ENCODE data around the gene IRX2. TPM values are rescaled to one million over a fixed set of nuclear protein-coding genes. Genes with fewer than 3 reads are reported as not detected.

The IRX2 gene
- total and polyA plus RNA-seq, 10 of the 15 experiments (the other 5 are each of a cell fraction or from before 2014, with no cell fraction given) = not detected

GRCh38 chr5:2708132-2708531 lies 43.3 kb downstream of the IRX2 start:
- POLR2A ChIA-PET = no interaction called here
- no peak for DNase-seq (ENCODE audit: low read depth, low spot score)
- in situ Hi-C loops (cut with MboI) (no loop called here), intact Hi-C loops (cut with micrococcal nuclease; ENCODE audit: unreplicated experiment) (no loop called here)
- Histone ChIP-seq H3K36me3 (ENCODE audit: control insufficient read depth in 2 of 2, insufficient read depth in 2 of 2, low read length in 1 of 2) (no peaks in the 10 kb centered on the region), H3K27ac (ENCODE audit: control insufficient read depth, insufficient read depth) (no peak overlapping the region), H2AFZ (ENCODE audit: control insufficient read depth, low read depth, low read length) (no peak overlapping the region), H3K4me1 (ENCODE audit: control insufficient read depth, insufficient read depth, low read length) (no peaks in the 10 kb centered on the region), H3K4me2 (ENCODE audit: control insufficient read depth, insufficient read depth) (no peak overlapping the region), H3K79me2 (ENCODE audit: control insufficient read depth, insufficient read depth, low read length) (no peaks in the 10 kb centered on the region), H3K4me3 (no peak overlapping the region), H3K9ac (ENCODE audit: control insufficient read depth, insufficient read depth, low read length) (no peak overlapping the region), H4K20me1 (ENCODE audit: control insufficient read depth, insufficient read depth) (no peaks in the 10 kb centered on the region), H3K9me3 (replicated peaks; ENCODE audit: control insufficient read depth, insufficient read depth, low read length) (no peaks in the 10 kb centered on the region; the same call in 2 of the 3 replicates), H3K27me3 (replicated peaks in 1 of 2; ENCODE audit: control insufficient read depth in 2 of 2, insufficient read depth in 2 of 2, low read length in 1 of 2) (no peaks in the 10 kb centered on the region)
- ATAC-seq = no peak
- BruUV-seq (replicated peaks) = no TSS peak
- WGBS (ENCODE audit: insufficient coverage, insufficient replicate concordance, low lambda C conversion rate, missing lambda C conversion rate) = 51% methylated on average over 14 of the region's 15 CpGs
- FAIRE-seq = no peak
- CTCF ChIA-PET = no interaction called here
- RAD21 ChIA-PET (ENCODE audit: unreplicated experiment) = no interaction called here
- SMC1A ChIA-PET (ENCODE audit: uncharacterized antibody, unreplicated experiment) = no interaction called here
- TF ChIP-seq HDAC6 (IDR thresholded peaks at IDR 0.05; ENCODE audit: unreplicated experiment) (no peak), BCL11A (IDR thresholded peaks at IDR 0.05; ENCODE audit: low read depth, low read length) (no peak), TARDBP (IDR thresholded peaks at IDR 0.05; ENCODE audit: borderline replicate concordance) (no peak), JUND (IDR thresholded peaks at IDR 0.05; ENCODE audit: low read depth, low read length) (no peak), MEF2B (IDR thresholded peaks at IDR 0.05; ENCODE audit: partially characterized antibody, poor library complexity, severe bottlenecking) (no peak), NR2C1 (IDR thresholded peaks at IDR 0.05) (no peak)

- ChIA-PET RAD21 (ENCODE audit: unreplicated experiment) (no interaction called here), SMC1A (ENCODE audit: uncharacterized antibody, unreplicated experiment) (no interaction called here), POLR2A (no interaction called here), CTCF (no interaction called here)
- intact Hi-C loops (cut with micrococcal nuclease; ENCODE audit: unreplicated experiment) = no loop called here
- no peaks in the 10 kb centered on the region for H3K79me2 ChIP-seq (ENCODE audit: control insufficient read depth, insufficient read depth, low read length)
- ATAC-seq = no peak
- no peak overlapping the region for H2AFZ ChIP-seq (ENCODE audit: control insufficient read depth, low read depth, low read length)
- no peak for FAIRE-seq
- H3K9ac ChIP-seq (ENCODE audit: control insufficient read depth, insufficient read depth, low read length) = no peak overlapping the region
- no peak overlapping the region for H3K27ac ChIP-seq (ENCODE audit: control insufficient read depth, insufficient read depth)
- BruUV-seq (replicated peaks) = no TSS peak
- no peaks in the 10 kb centered on the region for H3K27me3 ChIP-seq (replicated peaks in 1 of 2; ENCODE audit: control insufficient read depth in 2 of 2, insufficient read depth in 2 of 2, low read length in 1 of 2)
- 41% methylated on average over 10 of the region's 10 CpGs for WGBS (ENCODE audit: insufficient coverage, insufficient replicate concordance, low lambda C conversion rate, missing lambda C conversion rate)
- no peak for DNase-seq (ENCODE audit: low read depth, low spot score)
- H3K4me2 ChIP-seq (ENCODE audit: control insufficient read depth, insufficient read depth) = no peak overlapping the region
- H3K4me3 ChIP-seq = no peak overlapping the region
- H4K20me1 ChIP-seq (ENCODE audit: control insufficient read depth, insufficient read depth) = no peaks in the 10 kb centered on the region
- no peaks in the 10 kb centered on the region for H3K4me1 ChIP-seq (ENCODE audit: control insufficient read depth, insufficient read depth, low read length)
- in situ Hi-C loops (cut with MboI) = no loop called here
- H3K9me3 ChIP-seq (replicated peaks; ENCODE audit: control insufficient read depth, insufficient read depth, low read length) = no peaks in the 10 kb centered on the region; the same call in 2 of the 3 replicates
- H3K36me3 ChIP-seq (ENCODE audit: control insufficient read depth in 2 of 2, insufficient read depth in 2 of 2, low read length in 1 of 2) = no peaks in the 10 kb centered on the region
- no peak for TF ChIP-seq ESRRA (IDR thresholded peaks at IDR 0.05; ENCODE audit: low read length)
- no peak for TF ChIP-seq ZZZ3 (IDR thresholded peaks at IDR 0.05; ENCODE audit: control insufficient read depth, insufficient read length, low read depth)
- TF ChIP-seq NR2F1 (conservative IDR thresholded peaks at IDR 0.05) = no peak
- TF ChIP-seq, protein P1, sequence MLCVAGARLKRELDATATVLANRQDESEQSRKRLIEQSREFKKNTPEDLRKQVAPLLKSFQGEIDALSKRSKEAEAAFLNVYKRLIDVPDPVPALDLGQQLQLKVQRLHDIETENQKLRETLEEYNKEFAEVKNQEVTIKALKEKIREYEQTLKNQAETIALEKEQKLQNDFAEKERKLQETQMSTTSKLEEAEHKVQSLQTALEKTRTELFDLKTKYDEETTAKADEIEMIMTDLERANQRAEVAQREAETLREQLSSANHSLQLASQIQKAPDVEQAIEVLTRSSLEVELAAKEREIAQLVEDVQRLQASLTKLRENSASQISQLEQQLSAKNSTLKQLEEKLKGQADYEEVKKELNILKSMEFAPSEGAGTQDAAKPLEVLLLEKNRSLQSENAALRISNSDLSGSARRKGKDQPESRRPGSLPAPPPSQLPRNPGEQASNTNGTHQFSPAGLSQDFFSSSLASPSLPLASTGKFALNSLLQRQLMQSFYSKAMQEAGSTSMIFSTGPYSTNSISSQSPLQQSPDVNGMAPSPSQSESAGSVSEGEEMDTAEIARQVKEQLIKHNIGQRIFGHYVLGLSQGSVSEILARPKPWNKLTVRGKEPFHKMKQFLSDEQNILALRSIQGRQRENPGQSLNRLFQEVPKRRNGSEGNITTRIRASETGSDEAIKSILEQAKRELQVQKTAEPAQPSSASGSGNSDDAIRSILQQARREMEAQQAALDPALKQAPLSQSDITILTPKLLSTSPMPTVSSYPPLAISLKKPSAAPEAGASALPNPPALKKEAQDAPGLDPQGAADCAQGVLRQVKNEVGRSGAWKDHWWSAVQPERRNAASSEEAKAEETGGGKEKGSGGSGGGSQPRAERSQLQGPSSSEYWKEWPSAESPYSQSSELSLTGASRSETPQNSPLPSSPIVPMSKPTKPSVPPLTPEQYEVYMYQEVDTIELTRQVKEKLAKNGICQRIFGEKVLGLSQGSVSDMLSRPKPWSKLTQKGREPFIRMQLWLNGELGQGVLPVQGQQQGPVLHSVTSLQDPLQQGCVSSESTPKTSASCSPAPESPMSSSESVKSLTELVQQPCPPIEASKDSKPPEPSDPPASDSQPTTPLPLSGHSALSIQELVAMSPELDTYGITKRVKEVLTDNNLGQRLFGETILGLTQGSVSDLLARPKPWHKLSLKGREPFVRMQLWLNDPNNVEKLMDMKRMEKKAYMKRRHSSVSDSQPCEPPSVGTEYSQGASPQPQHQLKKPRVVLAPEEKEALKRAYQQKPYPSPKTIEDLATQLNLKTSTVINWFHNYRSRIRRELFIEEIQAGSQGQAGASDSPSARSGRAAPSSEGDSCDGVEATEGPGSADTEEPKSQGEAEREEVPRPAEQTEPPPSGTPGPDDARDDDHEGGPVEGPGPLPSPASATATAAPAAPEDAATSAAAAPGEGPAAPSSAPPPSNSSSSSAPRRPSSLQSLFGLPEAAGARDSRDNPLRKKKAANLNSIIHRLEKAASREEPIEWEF (IDR thresholded peaks at IDR 0.05; ENCODE audit: insufficient replicate concordance, low read depth, low read length) = no peak
- TF ChIP-seq HDAC2 (IDR thresholded peaks at IDR 0.05) = no peak
- no peak for TF ChIP-seq MTA3 (IDR thresholded peaks at IDR 0.05; ENCODE audit: borderline replicate concordance, low read length)
- TF ChIP-seq WRNIP1 (IDR thresholded peaks at IDR 0.05; ENCODE audit: borderline replicate concordance, low read depth, low read length) = no peak
- no peak for TF ChIP-seq PKNOX1 (IDR thresholded peaks at IDR 0.05)
- no peak for TF ChIP-seq RB1 (IDR thresholded peaks at IDR 0.05; ENCODE audit: borderline replicate concordance)
These were observed 45.6 kb downstream of the IRX2 start for GRCh38 chr5:2705861-2706260.
